GM23248 (cell line): ENCODE results near the gene PDE4C. TPM values are rescaled to one million over a fixed set of nuclear protein-coding genes. Genes with fewer than 3 reads are reported as not detected.

Source experiments
- DNase-seq: peaks from one replicate; pipeline ENCODE4 v3.0.0-alpha.2; 2015
- H2AFZ ChIP-seq: fragments of 200-600 bp; sonication (generic); 2 replicates; pipeline ENCODE4 v1.6.1; 2016; ENCODE audit warnings: antibody characterized with exemption
- H3F3A ChIP-seq: fragments of 200-600 bp; sonication (generic); 2 replicates; pipeline ENCODE4 v1.6.1; 2016; ENCODE audit warnings: mild to moderate bottlenecking, antibody characterized with exemption, mixed run types; ENCODE audit not compliant: insufficient read depth
- H3K27ac ChIP-seq: fragments of 200-600 bp; sonication (generic); 2 replicates; pipeline ENCODE4 v1.5.1; 2016; ENCODE audit warnings: mild to moderate bottlenecking
- H3K27me3 ChIP-seq: fragments of 200-600 bp; sonication (generic); replicated peaks from 2 replicates; pipeline ENCODE4 v1.6.1; 2016; ENCODE audit warnings: mild to moderate bottlenecking; ENCODE audit not compliant: insufficient read depth
- H3K36me3 ChIP-seq: fragments of 200-600 bp; sonication (generic); 2 replicates; pipeline ENCODE4 v1.6.1; 2016; ENCODE audit warnings: low read depth, mild to moderate bottlenecking
- H3K4me1 ChIP-seq: fragments of 200-600 bp; sonication (generic); 2 replicates; pipeline ENCODE4 v1.6.1; 2016; ENCODE audit warnings: mild to moderate bottlenecking; ENCODE audit not compliant: insufficient read depth
- H3K4me2 ChIP-seq: fragments of 200-600 bp; sonication (generic); one replicate; pipeline ENCODE4 v1.6.1; 2016; ENCODE audit warnings: mild to moderate bottlenecking; ENCODE audit not compliant: unreplicated experiment
- H3K4me3 ChIP-seq: fragments of 200-600 bp; sonication (generic); 2 replicates; pipeline ENCODE4 v1.5.1; 2016; ENCODE audit warnings: mild to moderate bottlenecking
- H3K79me2 ChIP-seq: fragments of 200-600 bp; sonication (generic); 2 replicates; pipeline ENCODE4 v1.6.1; 2016; ENCODE audit warnings: mild to moderate bottlenecking; ENCODE audit not compliant: insufficient read depth
- H3K9ac ChIP-seq: fragments of 200-600 bp; sonication (generic); 2 replicates; pipeline ENCODE4 v1.6.1; 2016; ENCODE audit warnings: mild to moderate bottlenecking
- H3K9me2 ChIP-seq: fragments of 200-600 bp; sonication (generic); 2 replicates; pipeline ENCODE4 v1.6.1; 2016; ENCODE audit warnings: mixed run types, mild to moderate bottlenecking, moderate library complexity; ENCODE audit not compliant: insufficient read depth
- H3K9me3 ChIP-seq: fragments of 200-600 bp; sonication (generic); one replicate; pipeline ENCODE4 v1.6.1; 2017; ENCODE audit warnings: low read depth
- H4K20me1 ChIP-seq: fragments of 200-600 bp; sonication (generic); 2 replicates; pipeline ENCODE4 v1.6.0; 2016; ENCODE audit not compliant: insufficient read depth
- EZH2 ChIP-seq: fragments of 200-600 bp; sonication (generic); IDR thresholded peaks from 2 replicates; pipeline ENCODE4 v1.6.1; 2018; ENCODE audit warnings: antibody characterized with exemption, mild to moderate bottlenecking; ENCODE audit not compliant: insufficient read depth, poor library complexity, severe bottlenecking
- EZH2phosphoT487 ChIP-seq: fragments of 200-600 bp; sonication (generic); IDR thresholded peaks from 2 replicates; pipeline ENCODE4 v1.6.1; 2018; ENCODE audit warnings: antibody characterized with exemption, moderate library complexity, mild to moderate bottlenecking, low read depth; ENCODE audit not compliant: insufficient read depth
- WGBS, 2 experiments: methylation state at CpG; one replicate each; pipeline ENCODE4 v1.1.6; 2015 to 2017; ENCODE audit warnings: low lambda C conversion rate in 2 of 2, low coverage in 1 of 2; ENCODE audit errors: missing lambda C conversion rate in 2 of 2; 5-methylcytosine and 5-hydroxymethylcytosine counted together
- in situ Hi-C: fragments of 300-500 bp; cut with MboI; formaldehyde crosslinking; loops from 2 replicates; pipeline ENCODE4 v1.15.0; 2020
- polyA plus RNA-seq: library from polyadenylated mRNA; unstranded; fragments of >200 nt; fragmentation: Nextera tagmentation; extraction: Ambion mirVana; gene quantifications from 2 replicates; pipeline ENCODE4 v1.2.1, GENCODE V29; 2016
- total RNA-seq: library from RNA; depleted of rRNA; stranded (reverse); fragments of >200 nt; shearing (Covaris generic); gene quantifications from 2 replicates; pipeline ENCODE4 v1.2.3, GENCODE V29; 2014; rRNA removed

The PDE4C gene
- total and polyA plus RNA-seq, 2 experiments from 2014 or later, result 0.22 to 0.40 TPM

- H3K27ac ChIP-seq, result no peak overlapping the region
- no peak overlapping the region for H3K4me2 ChIP-seq
- H3K4me1 ChIP-seq, result no peaks in the 10 kb centered on the region
- no peak overlapping the region for H3K4me3 ChIP-seq
- H2AFZ ChIP-seq, result no peak overlapping the region
- H4K20me1 ChIP-seq, result no peaks in the 10 kb centered on the region
- TF ChIP-seq EZH2phosphoT487 (no peak), EZH2 (no peak)
- H3K79me2 ChIP-seq, result no peaks in the 10 kb centered on the region
- H3K27me3 ChIP-seq, result no peaks in the 10 kb centered on the region
- DNase-seq, result no peak
- H3K9ac ChIP-seq, result no peak overlapping the region
- 81 to 85% methylated on average over 17 to 19 of the region's 19 CpGs for WGBS, 2 experiments
- in situ Hi-C loops, result no loop called here
- H3K36me3 ChIP-seq, result no peaks in the 10 kb centered on the region
- H3K9me3 ChIP-seq, result no peaks in the 10 kb centered on the region
- H3K9me2 ChIP-seq, result no peaks in the 10 kb centered on the region
- H3F3A ChIP-seq, result no peaks in the 10 kb centered on the region; the same call in 1 of the 2 replicates
Observed at GRCh38 chr19:18176367-18177310, 49.6 kb downstream of the PDE4C start.

GRCh38 chr19:18174983-18175382 lies 51.3 kb downstream of the PDE4C start:
- WGBS, 2 experiments, result 85 to 90% methylated on average over 11 of the region's 11 CpGs

More at GRCh38 chr19:18174983-18175382, 51.3 kb downstream of the PDE4C start:
- no peak overlapping the region for H3K27ac ChIP-seq
- H3K4me2 ChIP-seq, result no peak overlapping the region
- H3K4me3 ChIP-seq, result no peak overlapping the region
- H3K9me3 ChIP-seq, result no peaks in the 10 kb centered on the region
- H4K20me1 ChIP-seq, result no peaks in the 10 kb centered on the region
- H3K79me2 ChIP-seq, result no peaks in the 10 kb centered on the region
- no peak for DNase-seq
- no peak for TF ChIP-seq EZH2
- TF ChIP-seq EZH2phosphoT487, result no peak
- H3K27me3 ChIP-seq, result no peaks in the 10 kb centered on the region
- no peaks in the 10 kb centered on the region; the same call in 1 of the 2 replicates for H3F3A ChIP-seq
- no peak overlapping the region for H2AFZ ChIP-seq
- H3K9me2 ChIP-seq, result no peaks in the 10 kb centered on the region
- H3K36me3 ChIP-seq, result no peaks in the 10 kb centered on the region
- no peak overlapping the region for H3K9ac ChIP-seq
- in situ Hi-C loops, result no loop called here
- no peaks in the 10 kb centered on the region for H3K4me1 ChIP-seq

Other genes with a start within 250 kb of the PDE4C start
- 15.9 and 19.7 TPM in 2 replicates for gene ARRDC2, start 218.3 kb downstream of the PDE4C start, total RNA-seq
- gene ARRDC2, start 218.3 kb downstream of the PDE4C start, polyA plus RNA-seq, result 5.4 and 5.7 TPM in 2 replicates
- not detected in 2 replicates for gene IL12RB1, start 139.5 kb downstream of the PDE4C start, total RNA-seq
- not detected in 2 replicates for gene IL12RB1, start 139.5 kb downstream of the PDE4C start, polyA plus RNA-seq
- gene MAST3, start 128.7 kb downstream of the PDE4C start, total RNA-seq, result 3.2 and 3.8 TPM in 2 replicates
- gene MAST3, start 128.7 kb downstream of the PDE4C start, polyA plus RNA-seq, result 5.6 and 6.1 TPM in 2 replicates
- 29.2 and 48.9 TPM in 2 replicates for gene PIK3R2, start 73.3 kb downstream of the PDE4C start, total RNA-seq
- 1.5 and 1.6 TPM in 2 replicates for gene PIK3R2, start 73.3 kb downstream of the PDE4C start, polyA plus RNA-seq
- gene IFI30, start 52.6 kb downstream of the PDE4C start, total RNA-seq, result 0.86 and 15.9 TPM in 2 replicates
- 10.3 and 14.3 TPM in 2 replicates for gene IFI30, start 52.6 kb downstream of the PDE4C start, polyA plus RNA-seq
- 43.2 and 69.4 TPM in 2 replicates for gene MPV17L2, start 33.2 kb downstream of the PDE4C start, total RNA-seq
- gene MPV17L2, start 33.2 kb downstream of the PDE4C start, polyA plus RNA-seq, result 21.0 and 22.4 TPM in 2 replicates
- 1.4 and 1.8 TPM in 2 replicates for gene RAB3A, start 22.4 kb downstream of the PDE4C start, total RNA-seq
- 1.9 and 2.0 TPM in 2 replicates for gene RAB3A, start 22.4 kb downstream of the PDE4C start, polyA plus RNA-seq
- 0.11 and 0.25 TPM in 2 replicates for gene IQCN, start 48.0 kb upstream of the PDE4C start, total RNA-seq
- gene IQCN, start 48.0 kb upstream of the PDE4C start, polyA plus RNA-seq, result 0.16 and 0.33 TPM in 2 replicates
- gene JUND, start 55.2 kb upstream of the PDE4C start, total RNA-seq, result 123 and 172 TPM in 2 replicates
- gene JUND, start 55.2 kb upstream of the PDE4C start, polyA plus RNA-seq, result 15.3 and 17.9 TPM in 2 replicates
- gene LSM4, start 96.6 kb upstream of the PDE4C start, total RNA-seq, result 167 and 203 TPM in 2 replicates
- gene LSM4, start 96.6 kb upstream of the PDE4C start, polyA plus RNA-seq, result 200 and 208 TPM in 2 replicates
- gene PGPEP1, start 114.2 kb upstream of the PDE4C start, total RNA-seq, result 12.0 and 20.5 TPM in 2 replicates
- 9.4 and 14.5 TPM in 2 replicates for gene PGPEP1, start 114.2 kb upstream of the PDE4C start, polyA plus RNA-seq
- gene GDF15, start 159.7 kb upstream of the PDE4C start, total RNA-seq, result 27.7 and 33.3 TPM in 2 replicates
- gene GDF15, start 159.7 kb upstream of the PDE4C start, polyA plus RNA-seq, result 32.7 and 36.0 TPM in 2 replicates
- not detected in 2 replicates for gene LRRC25, start 171.2 kb upstream of the PDE4C start, total RNA-seq
- gene LRRC25, start 171.2 kb upstream of the PDE4C start, polyA plus RNA-seq, result not detected in 2 replicates
- gene SSBP4, start 193.0 kb upstream of the PDE4C start, total RNA-seq, result 156 and 169 TPM in 2 replicates
- 46.5 and 46.9 TPM in 2 replicates for gene SSBP4, start 193.0 kb upstream of the PDE4C start, polyA plus RNA-seq
- gene ISYNA1, start 211.7 kb upstream of the PDE4C start, total RNA-seq, result 5.5 and 8.9 TPM in 2 replicates
- 12.3 and 17.2 TPM in 2 replicates for gene ISYNA1, start 211.7 kb upstream of the PDE4C start, polyA plus RNA-seq